H9 (cell line): ENCODE measurements around the gene DPAGT1. TPM values are rescaled to one million over a fixed set of nuclear protein-coding genes. Genes with fewer than 3 reads are reported as not detected.

ENCODE experiments used
- DNase-seq: peaks from one replicate; pipeline ENCODE4 v3.0.0-alpha.2; 2017
- H2AFZ ChIP-seq: one replicate; pipeline ENCODE4 v1.6.1; 2013; ENCODE audit warnings: mild to moderate bottlenecking, low read length, control low read depth, moderate library complexity
- H2AK5ac ChIP-seq: 2 replicates; pipeline ENCODE4 v1.6.1; 2013; ENCODE audit warnings: low read length, control low read depth, mixed read lengths; ENCODE audit not compliant: insufficient read length
- H2BK120ac ChIP-seq: one replicate; pipeline ENCODE4 v1.6.1; 2013; ENCODE audit warnings: low read depth, mild to moderate bottlenecking, low read length, control low read depth, inconsistent platforms; ENCODE audit not compliant: poor library complexity, severe bottlenecking
- H2BK12ac ChIP-seq: 2 replicates; pipeline ENCODE4 v1.6.1; 2013; ENCODE audit warnings: low read length, control low read depth, mixed read lengths, low read depth; ENCODE audit not compliant: insufficient read length
- H2BK15ac ChIP-seq: 2 replicates; pipeline ENCODE4 v1.6.1; 2013; ENCODE audit warnings: low read depth, low read length, control low read depth
- H2BK20ac ChIP-seq: one replicate; pipeline ENCODE4 v1.6.1; 2013; ENCODE audit warnings: low read depth, mild to moderate bottlenecking, low read length, control low read depth, inconsistent platforms; ENCODE audit not compliant: poor library complexity, severe bottlenecking
- H2BK5ac ChIP-seq: 2 replicates; pipeline ENCODE4 v1.6.1; 2013; ENCODE audit warnings: low read length, control low read depth, mixed read lengths; ENCODE audit not compliant: insufficient read length
- H3K14ac ChIP-seq: 2 replicates; pipeline ENCODE4 v1.6.1; 2013; ENCODE audit warnings: low read length, control low read depth; ENCODE audit not compliant: insufficient read depth
- H3K18ac ChIP-seq: 2 replicates; pipeline ENCODE4 v1.6.1; 2013; ENCODE audit warnings: low read depth, mild to moderate bottlenecking, mixed read lengths, low read length, control low read depth; ENCODE audit not compliant: insufficient read length
- H3K23ac ChIP-seq: 2 replicates; pipeline ENCODE4 v1.6.1; 2013; ENCODE audit warnings: low read length, control low read depth, mixed read lengths, low read depth; ENCODE audit not compliant: insufficient read length
- H3K23me2 ChIP-seq: 2 replicates; pipeline ENCODE4 v1.6.1; 2013; ENCODE audit warnings: low read depth, mild to moderate bottlenecking, mixed read lengths, low read length, control low read depth; ENCODE audit not compliant: insufficient read length, poor library complexity, severe bottlenecking
- H3K27ac ChIP-seq: 2 replicates; pipeline ENCODE4 v1.5.1; 2013; ENCODE audit warnings: low read length, control low read depth, mixed read lengths, low read depth; ENCODE audit not compliant: insufficient read length
- H3K27me3 ChIP-seq: 2 replicates; pipeline ENCODE4 v1.6.1; 2013; ENCODE audit warnings: low read length, control low read depth, inconsistent platforms; ENCODE audit not compliant: insufficient read depth
- H3K4ac ChIP-seq: 2 replicates; pipeline ENCODE4 v1.6.1; 2013; ENCODE audit warnings: low read depth, mild to moderate bottlenecking, control low read depth, inconsistent platforms, low read length, moderate library complexity
- H3K4me1 ChIP-seq: 2 replicates; pipeline ENCODE4 v1.6.1; 2013; ENCODE audit warnings: low read length, control low read depth, inconsistent platforms; ENCODE audit not compliant: insufficient read depth
- H3K4me2 ChIP-seq: 2 replicates; pipeline ENCODE4 v1.6.1; 2013; ENCODE audit warnings: low read length, control low read depth, mixed read lengths; ENCODE audit not compliant: insufficient read length, insufficient read depth
- H3K56ac ChIP-seq: 2 replicates; pipeline ENCODE4 v1.6.1; 2013; ENCODE audit warnings: low read depth, mild to moderate bottlenecking, mixed read lengths, low read length, control low read depth; ENCODE audit not compliant: insufficient read length
- H3K79me1 ChIP-seq: 2 replicates; pipeline ENCODE4 v1.6.1; 2013; ENCODE audit warnings: low read depth, mild to moderate bottlenecking, moderate library complexity, low read length, control low read depth, inconsistent platforms; ENCODE audit not compliant: insufficient read depth, poor library complexity, severe bottlenecking
- H3K79me2 ChIP-seq: 2 replicates; pipeline ENCODE4 v1.6.1; 2013; ENCODE audit warnings: low read length, control low read depth, inconsistent platforms; ENCODE audit not compliant: insufficient read depth
- H3K9ac ChIP-seq: 2 replicates; pipeline ENCODE4 v1.6.1; 2013; ENCODE audit warnings: low read length, control low read depth, mixed read lengths; ENCODE audit not compliant: insufficient read length; ENCODE audit errors: extremely low read depth
- H3K9me3 ChIP-seq: one replicate; pipeline ENCODE4 v1.6.1; 2013; ENCODE audit warnings: low read depth, low read length, inconsistent platforms; ENCODE audit not compliant: control insufficient read depth
- H3T11ph ChIP-seq: one replicate; pipeline ENCODE4 v1.6.1; 2013; ENCODE audit warnings: mild to moderate bottlenecking, low read length, control low read depth, inconsistent platforms
- H4K20me1 ChIP-seq: one replicate; pipeline ENCODE4 v1.6.1; 2013; ENCODE audit not compliant: control insufficient read depth, insufficient read length, insufficient read depth
- H4K5ac ChIP-seq: 2 replicates; pipeline ENCODE4 v1.6.1; 2013; ENCODE audit warnings: low read depth, mild to moderate bottlenecking, mixed read lengths, low read length, control low read depth; ENCODE audit not compliant: insufficient read length
- H4K8ac ChIP-seq: replicated peaks from 2 replicates; pipeline ENCODE4 v1.6.1; 2013; ENCODE audit warnings: low read length, control low read depth, mixed read lengths, low read depth; ENCODE audit not compliant: insufficient read length
- H4K91ac ChIP-seq: 2 replicates; pipeline ENCODE4 v1.6.1; 2013; ENCODE audit warnings: low read depth, mild to moderate bottlenecking, moderate library complexity, mixed read lengths, low read length, control low read depth; ENCODE audit not compliant: insufficient read length
- H3K27ac Mint-ChIP-seq, 3 experiments: 2 replicates in 2 of 3; 3 replicates in 1 of 3; pipeline ENCODE4 v1.8.0; 2020 to 2021; ENCODE audit warnings: mixed read lengths in 3 of 3, mild to moderate bottlenecking in 1 of 3, moderate library complexity in 1 of 3
- H3K27me3 Mint-ChIP-seq: 2 replicates; pipeline ENCODE4 v1.8.0; 2021; ENCODE audit warnings: low read depth, mild to moderate bottlenecking, moderate library complexity, mixed read lengths
- H3K36me3 Mint-ChIP-seq, 3 experiments: 2 replicates in 2 of 3; 3 replicates in 1 of 3; pipeline ENCODE4 v1.8.0; 2020 to 2021; ENCODE audit warnings: low read depth in 3 of 3, mixed read lengths in 3 of 3; ENCODE audit not compliant: insufficient read depth in 1 of 3
- H3K4me1 Mint-ChIP-seq, 2 experiments: 2 replicates each; pipeline ENCODE4 v1.8.0; 2020; ENCODE audit warnings: mixed read lengths in 2 of 2
- H3K4me3 Mint-ChIP-seq, 2 experiments: 2 replicates in 1 of 2; 3 replicates in 1 of 2; pipeline ENCODE4 v1.8.0; 2020 to 2021; ENCODE audit warnings: mild to moderate bottlenecking in 2 of 2, mixed read lengths in 2 of 2, moderate library complexity in 1 of 2
- H3K9me3 Mint-ChIP-seq, 2 experiments: 2 replicates in 1 of 2; 3 replicates in 1 of 2; pipeline ENCODE4 v1.8.0; 2020; ENCODE audit warnings: mild to moderate bottlenecking in 2 of 2, mixed read lengths in 2 of 2, moderate library complexity in 1 of 2
- WGBS: extraction: QIAGEN DNeasy Blood & Tissue Kit; methylation state at CpG from one replicate; pipeline ENCODE4 v1.1.7; 2013; ENCODE audit warnings: missing lambda C conversion rate, low lambda C conversion rate, mixed read lengths; ENCODE audit not compliant: insufficient read length; ENCODE audit errors: extremely low coverage; 5-methylcytosine and 5-hydroxymethylcytosine counted together
- total RNA-seq: library from RNA; stranded (reverse); gene quantifications from 2 replicates; pipeline ENCODE4 v1.2.1, GENCODE V29; 2021
- TF ChIP-seq, protein P1 (sequence below): fragments of 200-600 bp; sonication (generic); conservative IDR thresholded peaks from 3 replicates; pipeline ENCODE4 v1.8.0; 2021; ENCODE audit warnings: antibody characterized with exemption, mild to moderate bottlenecking

The DPAGT1 gene
- total RNA-seq, 1 experiment from 2014 or later = 43.6 TPM

DNA sequence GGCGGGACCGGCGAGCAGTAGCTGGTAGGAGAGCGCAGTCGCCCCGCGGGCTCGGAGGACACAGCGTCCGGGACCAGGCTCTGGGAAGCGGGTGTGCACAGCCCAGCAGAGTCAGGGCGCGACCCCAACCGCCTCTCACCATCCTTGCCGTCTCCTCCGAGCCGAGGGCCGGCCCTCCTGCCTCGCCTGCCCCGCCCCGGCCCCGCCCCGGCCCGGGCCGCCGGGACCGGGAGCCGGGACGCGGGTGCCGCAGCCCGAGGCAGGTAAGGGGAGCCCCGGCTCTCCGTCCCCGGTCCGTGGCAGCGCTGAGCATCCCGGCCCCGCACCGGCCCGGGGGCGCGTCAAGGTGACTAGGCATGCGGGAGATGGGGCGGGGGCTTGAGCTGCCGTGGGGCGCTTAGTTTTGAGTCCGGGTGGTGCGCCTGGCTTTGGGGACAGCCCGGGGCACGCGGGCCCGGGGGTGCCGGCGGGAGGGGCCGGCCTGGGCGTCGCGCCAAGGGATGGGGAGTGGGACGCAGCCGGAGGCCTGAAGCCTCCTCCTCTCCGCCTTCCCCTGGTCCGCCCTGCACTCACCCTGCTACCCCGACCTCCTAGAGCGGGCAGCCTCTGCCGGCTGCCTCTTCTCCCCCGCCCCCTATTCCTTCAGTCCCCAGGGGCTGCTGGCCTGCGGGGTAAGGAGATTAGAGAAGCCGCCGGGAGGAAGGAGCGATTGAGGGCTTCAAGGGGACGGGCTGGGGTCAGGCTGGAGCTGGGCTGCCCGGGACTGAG, 47.5 kb upstream of the DPAGT1 start, which contains the start of gene ABCG4:
Gene ABCG4, plus strand, starts transcription at position 35 of the 768 bp plus-strand sequence. CDS start 914 bp downstream, outside the sequence.
- Mint-ChIP-seq H3K4me3 (peak within 1 kb of the TSS; percentile 68 to 88), H3K27me3 (peaks cover 78% of the 10 kb centered on the region), H3K4me1 (peaks cover 21 to 37% of the 10 kb centered on the region in 2 experiments), H3K9me3 (no peaks in the 10 kb centered on the region), H3K36me3 (no peaks in the 10 kb centered on the region; a peak in 2 of 7 replicates), H3K27ac (no peak within 1 kb of the TSS)
- no peak within 1 kb of the TSS for H3K23ac ChIP-seq
- H4K20me1 ChIP-seq = no peaks in the 10 kb centered on the region
- H2BK120ac ChIP-seq = no peak within 1 kb of the TSS
- H2BK5ac ChIP-seq = no peak within 1 kb of the TSS
- H4K5ac ChIP-seq = no peak within 1 kb of the TSS
- no peak within 1 kb of the TSS for H3K4ac ChIP-seq
- H2AFZ ChIP-seq = no peak within 1 kb of the TSS
- no peak within 1 kb of the TSS for H3K18ac ChIP-seq
- no peaks in the 10 kb centered on the region for H3K9me3 ChIP-seq
- no peak within 1 kb of the TSS for H2BK20ac ChIP-seq
- no peaks in the 10 kb centered on the region for H3K79me1 ChIP-seq
- no peak within 1 kb of the TSS for H4K8ac ChIP-seq
- no peak within 1 kb of the TSS; the same call in 1 of the 2 replicates for H3K14ac ChIP-seq
- H3K56ac ChIP-seq = no peak within 1 kb of the TSS
- peaks cover 20% of the 10 kb centered on the region for H3K27me3 ChIP-seq
- no peaks in the 10 kb centered on the region; the same call in 1 of the 2 replicates for H3K4me1 ChIP-seq
- H3T11ph ChIP-seq = no peak within 1 kb of the TSS
- peak within 1 kb of the TSS; percentile 83 for H3K4me2 ChIP-seq
- H4K91ac ChIP-seq = no peak within 1 kb of the TSS
- TF ChIP-seq, protein P1, sequence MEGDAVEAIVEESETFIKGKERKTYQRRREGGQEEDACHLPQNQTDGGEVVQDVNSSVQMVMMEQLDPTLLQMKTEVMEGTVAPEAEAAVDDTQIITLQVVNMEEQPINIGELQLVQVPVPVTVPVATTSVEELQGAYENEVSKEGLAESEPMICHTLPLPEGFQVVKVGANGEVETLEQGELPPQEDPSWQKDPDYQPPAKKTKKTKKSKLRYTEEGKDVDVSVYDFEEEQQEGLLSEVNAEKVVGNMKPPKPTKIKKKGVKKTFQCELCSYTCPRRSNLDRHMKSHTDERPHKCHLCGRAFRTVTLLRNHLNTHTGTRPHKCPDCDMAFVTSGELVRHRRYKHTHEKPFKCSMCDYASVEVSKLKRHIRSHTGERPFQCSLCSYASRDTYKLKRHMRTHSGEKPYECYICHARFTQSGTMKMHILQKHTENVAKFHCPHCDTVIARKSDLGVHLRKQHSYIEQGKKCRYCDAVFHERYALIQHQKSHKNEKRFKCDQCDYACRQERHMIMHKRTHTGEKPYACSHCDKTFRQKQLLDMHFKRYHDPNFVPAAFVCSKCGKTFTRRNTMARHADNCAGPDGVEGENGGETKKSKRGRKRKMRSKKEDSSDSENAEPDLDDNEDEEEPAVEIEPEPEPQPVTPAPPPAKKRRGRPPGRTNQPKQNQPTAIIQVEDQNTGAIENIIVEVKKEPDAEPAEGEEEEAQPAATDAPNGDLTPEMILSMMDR = no peak
- no CpG with 5 or more reads among the region's 73 CpGs for WGBS
- H3K79me2 ChIP-seq = no peaks in the 10 kb centered on the region
- H3K9ac ChIP-seq = peak within 1 kb of the TSS; percentile 9
- no peak within 1 kb of the TSS for H3K27ac ChIP-seq
- H2BK15ac ChIP-seq = no peak within 1 kb of the TSS
- no peak within 1 kb of the TSS for H2BK12ac ChIP-seq
- peak; percentile 44 for DNase-seq
- peaks cover 16% of the 10 kb centered on the region for H3K23me2 ChIP-seq
- H2AK5ac ChIP-seq = no peak within 1 kb of the TSS
